Activated naive CD4-positive, alpha-beta T cell (primary cell): ENCODE data around the gene CFAP44.
"Not testable (repeated sequence)": the region's sequence is repeated elsewhere in the genome, so short reads cannot be mapped to it uniquely, and the experiment has no call there.

ENCODE experiments used
- DNase-seq, 4 experiments: peaks; one replicate each; lab custom pipeline; 2025; lab: John Stamatoyannopoulos, UW

Gene CFAP44, protein sequence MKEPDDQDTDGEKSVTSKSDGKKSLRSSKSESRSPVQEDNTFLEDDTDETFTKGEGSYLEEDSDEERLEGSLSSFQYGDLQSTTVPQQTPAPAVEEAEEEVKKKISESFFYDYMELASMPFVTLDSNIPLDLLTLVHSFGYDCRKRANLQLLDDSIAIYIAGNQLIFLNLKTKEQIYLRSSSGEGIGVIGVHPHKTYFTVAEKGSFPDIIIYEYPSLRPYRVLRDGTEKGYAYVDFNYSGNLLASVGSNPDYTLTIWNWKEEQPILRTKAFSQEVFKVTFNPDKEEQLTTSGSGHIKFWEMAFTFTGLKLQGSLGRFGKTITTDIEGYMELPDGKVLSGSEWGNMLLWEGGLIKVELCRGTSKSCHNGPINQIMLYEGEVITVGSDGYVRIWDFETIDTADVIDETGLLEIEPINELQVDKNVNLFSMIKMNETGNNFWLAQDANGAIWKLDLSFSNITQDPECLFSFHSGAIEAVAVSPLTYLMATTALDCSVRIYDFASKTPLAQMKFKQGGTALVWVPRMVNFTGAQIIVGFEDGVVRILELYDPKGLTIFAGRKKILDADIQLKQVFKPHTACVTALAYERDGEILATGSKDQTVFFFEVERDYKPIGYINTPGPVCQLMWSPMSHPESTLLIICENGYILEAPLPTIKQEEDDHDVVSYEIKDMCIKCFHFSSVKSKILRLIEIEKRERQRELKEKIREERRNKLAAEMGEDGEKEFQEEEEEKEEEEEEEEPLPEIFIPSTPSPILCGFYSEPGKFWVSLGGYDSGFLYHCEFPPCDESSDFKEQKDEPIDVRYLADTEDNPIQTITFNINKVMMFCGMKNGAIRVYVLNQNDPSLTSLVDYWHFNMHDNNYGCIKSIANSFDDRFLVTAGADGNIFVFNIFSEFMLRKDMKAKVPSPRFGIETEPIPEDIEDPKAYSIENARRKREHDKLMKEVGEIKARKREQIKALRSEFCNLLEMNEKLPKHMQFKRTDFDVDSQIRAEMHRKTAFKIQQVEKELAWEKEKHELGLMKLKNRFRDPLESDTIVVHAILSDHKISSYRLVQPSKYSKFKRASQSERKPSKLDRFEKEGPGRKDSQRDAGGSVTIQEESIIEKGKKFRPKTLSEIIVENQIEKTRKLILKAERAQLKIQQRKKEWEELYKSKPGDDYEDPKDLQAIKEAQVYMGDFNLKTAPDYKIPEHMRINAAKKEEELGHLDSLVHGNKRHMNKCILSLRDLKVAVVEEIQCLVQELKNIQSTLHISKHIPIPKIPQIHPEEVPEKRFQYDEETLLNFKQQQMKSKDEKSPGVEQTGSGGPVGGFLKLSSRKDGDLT (N-terminal part only)

DNA sequence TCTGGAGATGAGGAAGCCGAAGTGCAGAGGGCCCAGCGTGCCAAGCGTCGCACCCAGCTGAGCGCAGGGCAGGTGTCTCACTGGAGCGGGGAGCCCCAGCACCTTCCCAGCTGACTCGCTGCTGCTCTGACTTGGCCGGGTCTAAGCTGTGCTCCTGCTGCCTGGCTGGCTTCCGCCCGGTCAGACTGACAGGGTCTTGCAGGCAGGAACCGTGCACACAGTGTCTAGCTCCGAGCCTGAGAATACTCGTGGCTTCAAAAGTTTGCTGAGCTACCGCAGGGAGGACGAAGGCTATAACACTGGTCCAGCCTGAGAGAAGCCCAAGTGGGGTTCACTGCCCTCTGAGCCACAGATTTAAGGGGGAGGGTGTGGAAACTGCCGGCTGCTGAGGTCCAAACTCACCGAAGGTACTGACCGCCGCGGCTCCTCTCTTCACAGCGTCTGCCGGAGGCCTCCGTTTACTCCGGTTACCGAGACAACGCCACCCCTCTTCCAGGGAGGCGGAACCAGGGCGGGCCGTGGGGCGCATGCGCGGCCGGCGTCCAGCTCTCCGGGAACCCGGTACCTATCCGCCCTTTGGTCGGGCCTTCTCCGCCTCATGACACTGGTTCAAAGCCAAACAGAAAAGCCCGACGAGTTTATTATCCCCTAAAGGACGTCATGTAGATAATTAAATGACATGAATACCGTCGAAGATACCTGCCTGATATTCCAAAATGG lies at the start of gene CFAP44:
TSS of gene CFAP44 (minus strand) at position 443 of the 720 bp plus-strand sequence. CDS start 7,829 bp downstream, outside the sequence.
- peak; percentile 1 to 42 (median 20) for DNase-seq

DNA sequence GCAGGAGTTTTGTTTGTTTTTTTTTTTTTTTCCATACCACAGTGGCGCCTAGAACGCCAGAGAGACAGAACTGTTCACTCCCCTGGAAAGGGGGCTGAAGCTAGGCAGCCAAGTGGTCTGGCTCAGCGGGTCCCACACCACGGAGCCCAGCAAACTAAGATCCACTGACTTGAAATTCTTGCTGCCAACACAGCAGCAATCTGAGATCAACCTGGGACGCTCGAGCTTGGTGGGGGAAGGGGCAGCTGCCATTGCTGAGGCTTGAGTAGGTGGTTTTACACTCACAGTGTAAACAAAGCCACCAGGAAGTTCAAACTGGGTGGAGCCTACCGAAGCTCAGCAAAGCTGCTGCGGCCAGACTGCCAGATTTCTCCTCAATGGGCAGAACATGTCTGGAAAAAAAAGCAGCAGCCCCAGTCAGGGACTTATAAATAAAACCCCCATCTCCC lies 43.9 kb upstream of the CFAP44 start:
- DNase-seq, result peak in 2 of 4 experiments; percentile 10 to 23

- no peak for DNase-seq
Observed at GRCh38 chr3:113468539-113468938, 27.2 kb upstream of the CFAP44 start.

GRCh38 chr3:113461488-113461887 lies 20.2 kb upstream of the CFAP44 start:
- DNase-seq, result no peak

DNA sequence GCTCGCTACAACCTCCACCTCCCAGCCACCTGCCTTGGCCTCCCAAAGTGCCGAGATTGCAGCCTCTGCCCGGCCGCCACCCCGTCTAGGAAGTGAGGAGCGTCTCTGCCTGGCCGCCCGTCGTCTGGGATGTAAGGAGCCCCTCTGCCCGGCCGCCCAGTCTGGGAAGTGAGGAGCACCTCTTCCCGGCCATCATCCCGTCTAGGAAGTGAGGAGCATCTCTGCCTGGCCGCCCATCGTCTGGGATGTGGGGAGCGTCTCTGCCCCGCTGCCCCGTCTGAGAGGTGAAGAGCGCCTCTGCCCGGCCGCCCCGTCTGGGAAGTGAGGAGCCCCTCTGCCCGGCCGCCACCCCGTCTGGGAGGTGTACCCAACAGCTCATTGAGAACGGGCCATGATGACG lies 17.3 kb upstream of the CFAP44 start:
- DNase-seq, result not testable (repeated sequence)

DNA sequence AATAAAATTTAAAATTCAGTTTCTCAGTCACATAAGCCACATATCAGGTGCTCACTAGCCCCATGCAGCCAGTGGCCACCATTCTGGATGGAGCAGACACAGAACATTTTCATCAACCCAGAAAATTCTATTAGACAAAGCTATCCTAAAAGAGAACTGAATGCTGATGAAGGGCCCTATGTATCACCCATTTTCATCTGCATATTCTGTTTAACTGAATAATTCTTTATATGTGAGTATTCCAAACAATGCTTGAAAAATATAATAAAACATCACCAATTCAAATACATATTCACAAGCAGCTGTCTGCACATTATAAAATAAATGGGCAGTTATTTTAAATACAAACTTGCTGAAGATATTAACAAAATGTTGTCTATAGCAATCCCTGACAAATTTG lies 14.2 kb upstream of the CFAP44 start:
- no peak for DNase-seq

DNA sequence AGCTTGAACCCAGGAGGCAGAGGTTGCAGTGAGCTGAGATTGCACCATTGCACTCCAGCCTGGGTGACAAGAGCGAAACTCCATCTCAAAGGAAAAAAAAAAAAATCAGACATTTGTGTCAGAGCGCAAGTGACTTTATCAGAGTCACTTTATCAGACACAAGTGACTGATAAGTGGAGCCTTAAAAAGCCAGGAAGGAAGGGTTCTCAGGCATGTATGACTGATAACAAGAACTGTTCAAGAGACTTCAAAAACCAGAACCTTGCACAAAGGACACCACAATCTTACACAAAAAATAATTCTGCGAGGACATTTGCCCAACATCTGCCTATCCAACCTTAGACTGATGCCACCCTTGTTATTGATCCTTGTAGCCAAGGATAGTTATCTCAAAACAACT lies 13.3 kb upstream of the CFAP44 start:
- no peak for DNase-seq

DNA sequence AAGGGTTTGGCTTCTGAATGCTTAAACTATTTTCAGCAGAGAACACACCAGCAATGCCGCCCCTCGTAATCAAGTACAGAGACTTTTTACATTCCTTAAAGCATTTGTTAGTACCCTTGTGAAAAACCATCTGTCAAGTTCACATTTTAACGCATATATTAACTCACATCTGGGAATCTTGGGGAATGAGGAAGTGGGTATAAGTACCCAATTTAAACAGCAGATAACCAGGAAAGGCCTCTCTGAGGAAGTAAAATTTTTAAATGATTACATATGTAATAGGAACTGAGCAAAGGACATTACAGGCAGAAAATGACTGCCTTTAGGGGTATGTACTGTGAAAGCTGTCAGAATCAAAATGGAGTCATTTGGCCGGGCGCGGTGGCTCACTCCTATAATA lies 12.8 kb upstream of the CFAP44 start:
- no peak for DNase-seq

DNA sequence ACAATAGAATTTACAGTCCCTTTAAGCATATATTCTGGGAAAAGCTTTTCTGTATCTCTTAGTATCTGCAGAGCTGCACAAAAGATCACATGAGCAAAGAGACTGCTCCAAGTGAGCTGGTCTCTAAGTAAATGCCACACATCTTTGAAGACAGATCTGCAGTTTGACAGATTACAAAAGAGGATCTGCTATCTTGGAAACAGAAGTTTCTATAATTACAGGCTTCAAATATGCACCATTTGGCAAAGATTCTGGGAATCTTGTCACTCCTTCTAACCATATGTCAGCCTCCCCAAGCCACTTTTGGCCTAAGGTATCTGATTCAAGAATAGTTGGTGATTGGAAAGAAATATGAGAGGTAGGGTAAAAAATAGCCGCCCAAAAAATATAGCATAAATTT lies 9.6 kb upstream of the CFAP44 start:
- DNase-seq, result no peak

GRCh38 chr3:113439606-113440005 lies 1.7 kb downstream of the CFAP44 start:
- DNase-seq, result no peak

DNA sequence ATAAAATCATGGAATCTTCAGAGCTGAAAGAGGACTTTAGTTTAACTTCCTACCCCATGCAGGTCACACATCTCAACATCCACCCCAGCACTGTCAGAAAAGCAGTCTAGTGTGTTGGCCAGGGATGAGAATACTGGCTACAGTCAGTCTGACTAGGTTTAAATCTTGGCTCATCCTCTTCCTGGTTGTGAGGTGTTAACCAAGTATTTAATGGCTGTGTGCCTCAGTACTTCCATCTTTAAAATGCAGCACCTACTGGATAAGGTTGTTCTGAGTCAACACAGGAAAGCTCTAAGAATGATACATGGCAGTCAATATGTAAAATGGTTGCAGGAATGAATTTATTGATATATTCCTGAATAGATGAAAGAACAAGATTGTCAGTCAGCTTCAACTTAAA lies 3.1 kb downstream of the CFAP44 start:
- DNase-seq, result no peak

- DNase-seq, result no peak
Observed at GRCh38 chr3:113437411-113437810, 3.9 kb downstream of the CFAP44 start.

- no peak for DNase-seq
Observed at GRCh38 chr3:113436809-113437208, 4.5 kb downstream of the CFAP44 start.

- DNase-seq, result no peak
Observed at GRCh38 chr3:113431811-113432210, 9.5 kb downstream of the CFAP44 start.

DNA sequence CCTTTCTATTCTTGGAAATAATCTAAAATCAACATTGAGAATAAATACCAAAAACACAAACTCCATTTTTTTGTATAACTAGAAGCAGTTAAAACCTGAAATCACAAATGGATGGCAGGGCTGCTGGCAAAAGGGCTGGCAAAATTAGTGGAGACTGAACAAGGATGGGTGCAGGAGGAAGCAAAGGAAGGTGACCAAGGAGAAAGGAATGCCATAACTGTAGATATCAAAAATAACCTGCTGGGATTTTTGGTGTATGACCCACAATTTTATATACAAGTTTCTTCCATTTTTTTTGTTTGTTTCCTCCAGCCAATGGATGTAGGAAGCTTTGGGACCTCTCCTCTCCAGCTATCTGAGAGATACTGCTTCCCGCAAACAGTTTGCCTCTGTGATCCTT lies 12.7 kb downstream of the CFAP44 start:
- DNase-seq, result no peak

DNA sequence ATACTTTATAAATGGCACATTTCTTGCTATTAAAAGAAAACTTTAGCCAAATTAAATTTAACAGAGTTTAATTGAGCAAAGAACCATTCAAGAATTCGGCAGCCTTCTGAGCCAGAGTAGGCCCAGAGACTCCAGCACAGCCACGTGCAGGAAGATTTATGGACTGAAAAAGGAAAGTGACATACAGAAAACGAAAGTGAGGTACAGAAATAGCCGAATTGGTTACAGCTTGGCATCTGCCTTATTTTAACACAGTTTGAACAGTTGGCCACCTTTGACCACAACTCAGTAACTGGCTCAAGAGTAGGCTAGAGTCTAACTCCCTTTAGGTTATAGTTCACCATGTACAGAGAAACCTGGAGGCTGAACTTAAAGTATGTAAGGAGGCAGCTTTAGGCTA lies 17.6 kb downstream of the CFAP44 start:
- DNase-seq, result no peak

DNA sequence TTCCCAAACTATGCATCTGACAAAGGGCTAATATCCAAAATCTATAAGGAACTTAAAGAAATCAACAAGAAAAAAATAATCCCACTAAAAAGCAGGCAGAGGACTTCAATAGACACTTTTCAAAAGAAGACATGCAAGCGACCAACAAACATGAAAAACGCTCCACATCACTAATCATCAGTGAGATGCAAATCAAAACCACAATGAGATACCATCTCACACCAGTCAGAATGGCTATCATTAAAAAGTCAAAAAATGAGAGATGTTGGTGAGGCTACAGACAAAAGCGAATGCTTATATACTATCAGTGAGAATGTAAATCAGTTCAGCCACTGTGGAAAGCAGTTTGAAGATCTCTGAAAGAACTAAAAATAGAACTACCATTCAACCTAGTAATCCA lies 20.2 kb downstream of the CFAP44 start:
- no peak for DNase-seq

DNA sequence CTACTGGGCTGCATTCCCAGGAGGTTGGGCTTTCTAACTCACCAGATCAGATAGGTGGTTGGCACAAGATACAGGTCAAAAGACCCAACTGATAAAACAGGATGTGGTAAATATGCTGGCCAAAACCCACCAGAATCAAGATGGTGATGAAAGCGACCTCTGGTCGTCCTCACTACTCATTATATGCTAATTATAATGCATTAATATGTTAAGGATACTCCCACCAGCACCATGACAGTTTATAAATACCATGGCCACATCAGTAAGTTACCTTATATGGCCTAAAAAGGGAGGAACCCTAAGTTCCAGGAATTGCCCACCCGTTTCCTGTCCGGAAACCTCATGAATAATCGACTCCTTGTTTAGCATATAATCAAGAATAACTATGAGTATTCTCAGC lies 31.6 kb downstream of the CFAP44 start:
- DNase-seq, result no peak

- no peak for DNase-seq
Observed at GRCh38 chr3:113405180-113405579, 36.1 kb downstream of the CFAP44 start.

DNA sequence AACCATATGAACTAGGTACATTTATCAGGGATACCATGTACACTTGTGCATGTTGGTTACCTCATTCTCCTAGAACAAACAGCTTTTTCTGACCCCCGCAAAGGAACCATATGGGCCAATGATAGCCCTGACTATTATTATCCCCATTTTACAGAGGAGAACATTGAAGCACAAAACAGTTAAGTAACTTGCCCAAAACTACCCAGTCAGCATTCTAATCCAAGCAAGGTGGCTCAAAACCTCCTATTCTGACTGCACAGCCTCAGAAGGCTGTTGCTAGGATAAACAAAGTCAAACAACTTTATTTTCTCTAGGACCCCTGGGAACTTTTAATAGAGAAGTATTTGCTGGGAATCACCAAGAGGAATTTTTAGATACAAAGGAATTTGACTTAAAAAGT lies 36.7 kb downstream of the CFAP44 start:
- no peak for DNase-seq
